ENCODE data around the gene DNAAF1. TPM values are rescaled to one million over a fixed set of nuclear protein-coding genes. Genes with fewer than 3 reads are reported as not detected.

Gene DNAAF1
- total RNA-seq, 4 donors from 2014 or later, result not detected

DNA sequence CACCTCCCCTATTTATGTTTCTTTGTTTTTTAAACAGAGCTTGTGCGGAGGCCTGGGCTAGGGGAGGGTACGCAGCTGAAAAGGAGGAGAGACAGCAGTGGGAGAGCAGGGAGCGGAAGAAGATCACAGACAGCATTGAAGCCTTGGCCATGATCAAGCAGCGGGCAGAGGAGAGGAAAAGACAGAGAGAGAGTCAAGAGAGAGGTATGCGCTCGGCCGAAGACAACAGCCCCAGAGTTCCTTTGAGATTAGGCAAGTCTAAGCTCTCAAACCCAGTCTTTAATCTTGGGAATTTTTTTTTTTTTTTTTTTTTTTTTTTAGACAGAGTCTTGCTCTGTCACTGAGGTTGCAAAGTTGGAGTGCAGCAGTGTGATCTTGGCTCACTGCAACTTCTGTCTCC, 20.6 kb downstream of the DNAAF1 start:
- WGBS, 2 donors (ENCODE audit: low coverage in 1 of 2), result 93 to 97% methylated on average over 6 to 7 of the region's 7 CpGs

DNA sequence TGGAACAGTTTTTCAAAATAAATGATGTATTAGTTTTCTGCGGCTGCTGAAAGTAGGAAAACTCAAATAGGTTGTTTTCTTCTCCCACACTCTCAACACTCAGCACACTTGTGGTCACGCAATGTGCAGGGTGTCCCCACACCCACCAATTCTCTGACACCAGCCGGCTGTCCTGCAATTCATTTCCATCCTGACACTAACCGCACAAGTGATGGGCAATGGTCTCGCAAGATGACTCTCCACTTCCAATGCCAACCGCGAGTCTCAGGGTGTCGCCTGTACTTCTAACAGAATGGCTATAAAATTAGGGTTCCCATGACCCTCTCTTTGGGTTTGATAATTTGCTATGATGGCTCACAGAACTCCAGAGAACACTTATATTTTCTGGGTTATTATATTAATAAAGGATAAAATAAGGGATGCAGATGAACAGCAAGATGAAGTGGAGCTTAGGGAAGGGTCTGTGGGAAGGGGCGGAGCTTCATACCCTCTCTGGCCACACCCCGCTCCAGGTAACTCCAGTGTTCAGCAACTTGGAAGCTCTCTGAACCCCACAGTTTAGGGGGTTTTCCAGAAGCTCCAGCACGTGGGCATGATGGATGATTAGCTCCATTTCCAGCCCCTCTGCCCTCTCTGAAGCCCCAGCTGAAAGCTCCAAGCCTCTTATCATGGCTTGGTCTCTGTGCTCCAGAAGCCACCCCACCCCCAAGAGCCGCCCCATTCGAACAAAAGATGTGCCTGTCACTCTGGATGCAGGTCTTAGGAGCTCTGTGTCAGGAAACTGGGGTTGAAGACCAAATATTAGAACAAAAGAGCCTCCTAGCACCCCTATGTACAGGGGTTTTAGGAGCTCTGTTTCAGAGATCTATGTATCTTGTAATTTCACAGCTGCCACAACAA, 21.9 kb downstream of the DNAAF1 start:
- 64 to 71% methylated on average over 6 to 13 of the region's 13 CpGs for WGBS, 2 donors (ENCODE audit: low coverage in 1 of 2)
- Histone ChIP-seq H3K4me1 (no peaks in the 10 kb centered on the region), H3K27me3 (peaks cover 19% of the 10 kb centered on the region), H3K9me3 (no peaks in the 10 kb centered on the region), H3K36me3 (no peaks in the 10 kb centered on the region), H3K4me3 (no peak overlapping the region), H3K27ac (no peak overlapping the region)
- TF ChIP-seq, protein P1, sequence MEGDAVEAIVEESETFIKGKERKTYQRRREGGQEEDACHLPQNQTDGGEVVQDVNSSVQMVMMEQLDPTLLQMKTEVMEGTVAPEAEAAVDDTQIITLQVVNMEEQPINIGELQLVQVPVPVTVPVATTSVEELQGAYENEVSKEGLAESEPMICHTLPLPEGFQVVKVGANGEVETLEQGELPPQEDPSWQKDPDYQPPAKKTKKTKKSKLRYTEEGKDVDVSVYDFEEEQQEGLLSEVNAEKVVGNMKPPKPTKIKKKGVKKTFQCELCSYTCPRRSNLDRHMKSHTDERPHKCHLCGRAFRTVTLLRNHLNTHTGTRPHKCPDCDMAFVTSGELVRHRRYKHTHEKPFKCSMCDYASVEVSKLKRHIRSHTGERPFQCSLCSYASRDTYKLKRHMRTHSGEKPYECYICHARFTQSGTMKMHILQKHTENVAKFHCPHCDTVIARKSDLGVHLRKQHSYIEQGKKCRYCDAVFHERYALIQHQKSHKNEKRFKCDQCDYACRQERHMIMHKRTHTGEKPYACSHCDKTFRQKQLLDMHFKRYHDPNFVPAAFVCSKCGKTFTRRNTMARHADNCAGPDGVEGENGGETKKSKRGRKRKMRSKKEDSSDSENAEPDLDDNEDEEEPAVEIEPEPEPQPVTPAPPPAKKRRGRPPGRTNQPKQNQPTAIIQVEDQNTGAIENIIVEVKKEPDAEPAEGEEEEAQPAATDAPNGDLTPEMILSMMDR (IDR thresholded peaks at IDR 0.05), result no peak
- no peak for TF ChIP-seq POLR2A (IDR thresholded peaks at IDR 0.05)
- no peak for TF ChIP-seq EP300 (IDR thresholded peaks at IDR 0.05; ENCODE audit: low read depth)
- TF ChIP-seq POLR2AphosphoS5 (IDR thresholded peaks at IDR 0.05), result no peak
- intact Hi-C loops (cut with DNase I; ENCODE audit: low total_unique reads) (no loop called here), in situ Hi-C loops (cut with MboI; ENCODE audit: low pct_ligation_motif_present in 1 of 4, low pct_unique_long_range_greater_than_20kb in 1 of 4, low sequenced_read_pairs in 3 of 4) (no loop called here)
- no peak for DNase-seq

More for the DNA sequence above, 20.6 kb downstream of the DNAAF1 start:
- TF ChIP-seq POLR2A (IDR thresholded peaks at IDR 0.05) (no peak), EP300 (IDR thresholded peaks at IDR 0.05; ENCODE audit: low read depth) (no peak), POLR2AphosphoS5 (IDR thresholded peaks at IDR 0.05) (no peak)
- TF ChIP-seq, protein P1 (IDR thresholded peaks at IDR 0.05), result no peak
- no peak for DNase-seq
- no peak overlapping the region for H3K27ac ChIP-seq
- no peaks in the 10 kb centered on the region for H3K36me3 ChIP-seq
- peaks cover 31% of the 10 kb centered on the region for H3K27me3 ChIP-seq
- H3K4me1 ChIP-seq, result no peaks in the 10 kb centered on the region
- in situ Hi-C loops (cut with MboI; ENCODE audit: low pct_ligation_motif_present in 1 of 4, low pct_unique_long_range_greater_than_20kb in 1 of 4, low sequenced_read_pairs in 3 of 4), result no loop called here
- no peak overlapping the region for H3K4me3 ChIP-seq
- intact Hi-C loops (cut with DNase I; ENCODE audit: low total_unique reads), result no loop called here
- H3K9me3 ChIP-seq, result no peaks in the 10 kb centered on the region

DNA sequence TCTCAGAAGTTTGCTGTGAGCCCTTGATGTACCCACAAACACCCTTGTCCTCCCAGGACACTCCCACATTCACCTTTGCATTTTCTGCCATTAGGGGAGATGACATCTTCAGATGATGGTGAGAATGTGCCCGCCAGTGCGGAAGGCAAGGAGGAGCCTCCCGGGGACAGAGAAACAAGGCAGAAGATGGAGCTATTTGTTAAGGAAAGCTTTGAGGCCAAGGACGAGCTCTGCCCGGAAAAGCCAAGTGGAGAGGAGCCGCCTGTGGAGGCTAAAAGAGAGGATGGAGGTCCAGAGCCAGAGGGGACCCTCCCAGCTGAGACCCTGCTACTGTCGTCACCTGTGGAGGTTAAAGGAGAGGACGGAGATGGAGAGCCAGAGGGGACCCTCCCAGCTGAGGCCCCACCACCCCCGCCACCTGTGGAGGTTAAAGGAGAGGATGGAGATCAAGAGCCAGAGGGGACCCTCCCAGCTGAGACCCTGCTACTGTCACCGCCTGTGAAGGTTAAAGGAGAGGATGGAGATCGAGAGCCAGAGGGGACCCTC, 24.7 kb downstream of the DNAAF1 start:
- in situ Hi-C loops (cut with MboI; ENCODE audit: low pct_ligation_motif_present in 1 of 4, low pct_unique_long_range_greater_than_20kb in 1 of 4, low sequenced_read_pairs in 3 of 4), result loop anchor here in 2 of 4 donors (10.0 kb wide), 1 partner anchor 85 kb away; no protein-coding TSS in a partner anchor
- 75 to 82% methylated on average over 6 to 11 of the region's 11 CpGs for WGBS, 2 donors (ENCODE audit: low coverage in 1 of 2)
- intact Hi-C loops (cut with DNase I; ENCODE audit: low total_unique reads), result no loop called here

DNA sequence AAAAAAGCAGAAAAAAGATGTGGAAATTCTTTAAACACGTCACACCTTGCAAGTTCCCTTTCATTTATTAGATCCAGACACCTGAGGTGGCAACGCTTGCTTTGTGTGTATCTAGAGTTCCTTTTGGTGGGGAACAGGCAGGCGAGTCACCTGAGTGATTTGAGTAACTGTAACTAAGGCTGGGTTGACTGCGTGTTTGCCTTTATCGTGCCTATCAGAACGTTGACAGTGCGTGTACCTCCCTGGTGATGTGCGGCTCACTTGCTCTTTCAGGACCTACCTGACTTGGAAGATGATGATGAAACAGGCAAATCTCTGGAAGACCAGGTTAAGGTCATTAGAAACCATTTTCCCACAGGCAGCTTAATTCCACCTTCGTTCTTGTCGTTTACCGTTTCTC, 29.3 kb downstream of the DNAAF1 start:
- DNase-seq, result no peak
- Histone ChIP-seq H3K36me3 (peaks cover 0 to 2% (median 0%) of the 10 kb centered on the region in 4 donors), H3K9me3 (no peaks in the 10 kb centered on the region), H3K4me1 (peaks cover 14 to 29% (median 17%) of the 10 kb centered on the region in 4 donors), H3K27me3 (no peaks in the 10 kb centered on the region), H3K4me3 (no peak overlapping the region), H3K27ac (no peak overlapping the region)
- TF ChIP-seq, protein P1 (IDR thresholded peaks at IDR 0.05), result no peak
- TF ChIP-seq EP300 (IDR thresholded peaks at IDR 0.05; ENCODE audit: low read depth), result no peak
- no peak for TF ChIP-seq POLR2AphosphoS5 (IDR thresholded peaks at IDR 0.05)
- TF ChIP-seq POLR2A (IDR thresholded peaks at IDR 0.05), result no peak
- 70 to 78% methylated on average over 9 to 11 of the region's 11 CpGs for WGBS, 2 donors (ENCODE audit: low coverage in 1 of 2)
- in situ Hi-C loops (cut with MboI; ENCODE audit: low pct_ligation_motif_present in 1 of 4, low pct_unique_long_range_greater_than_20kb in 1 of 4, low sequenced_read_pairs in 3 of 4) (loop anchor here in 2 of 4 donors (10.0 kb wide), 1 partner anchor 90 kb away; no protein-coding TSS in a partner anchor), intact Hi-C loops (cut with DNase I; ENCODE audit: low total_unique reads) (no loop called here)

More for the DNA sequence above, 24.7 kb downstream of the DNAAF1 start:
- no peak for TF ChIP-seq EP300 (IDR thresholded peaks at IDR 0.05; ENCODE audit: low read depth)
- TF ChIP-seq POLR2A (IDR thresholded peaks at IDR 0.05), result no peak
- TF ChIP-seq, protein P1 (IDR thresholded peaks at IDR 0.05), result no peak
- TF ChIP-seq POLR2AphosphoS5 (IDR thresholded peaks at IDR 0.05), result no peak
- Histone ChIP-seq H3K27me3 (peaks cover 9% of the 10 kb centered on the region), H3K4me1 (no peaks in the 10 kb centered on the region), H3K36me3 (no peaks in the 10 kb centered on the region), H3K9me3 (no peaks in the 10 kb centered on the region), H3K27ac (no peak overlapping the region), H3K4me3 (no peak overlapping the region)
- DNase-seq, result no peak

Data from transverse colon (tissue), 4 donors.